KMS-11 (cell line): ENCODE measurements around the gene GRID1.

ENCODE experiments used
- H2AFZ ChIP-seq: fragments of 200-600 bp; sonication (generic); 2 replicates; pipeline ENCODE4 v1.6.1; 2016; ENCODE audit warnings: antibody characterized with exemption, mixed run types, low read depth
- H3K27ac ChIP-seq: fragments of 200-600 bp; sonication (generic); 2 replicates; pipeline ENCODE4 v1.6.1; 2016; ENCODE audit warnings: mild to moderate bottlenecking, mixed run types
- H3K27me3 ChIP-seq: fragments of 200-600 bp; sonication (generic); 2 replicates; pipeline ENCODE4 v1.6.1; 2017; ENCODE audit warnings: mild to moderate bottlenecking, low read depth, mixed run types, moderate library complexity; ENCODE audit not compliant: insufficient read depth
- H3K36me3 ChIP-seq: fragments of 200-600 bp; sonication (generic); 2 replicates; pipeline ENCODE4 v1.6.1; 2017; ENCODE audit warnings: mild to moderate bottlenecking, mixed run types; ENCODE audit not compliant: insufficient read depth
- H3K4me1 ChIP-seq: fragments of 200-600 bp; sonication (generic); 2 replicates; pipeline ENCODE4 v1.6.1; 2016; ENCODE audit warnings: mild to moderate bottlenecking, low read depth, mixed run types; ENCODE audit not compliant: poor library complexity, severe bottlenecking
- H3K4me2 ChIP-seq: fragments of 200-600 bp; sonication (generic); 2 replicates; pipeline ENCODE4 v1.7.0; 2016; ENCODE audit warnings: mild to moderate bottlenecking, mixed run types
- H3K4me3 ChIP-seq: fragments of 200-600 bp; sonication (generic); IDR thresholded peaks from 2 replicates; pipeline ENCODE4 v1.6.1; 2017; ENCODE audit warnings: low read depth, low read length, mixed read lengths; ENCODE audit not compliant: insufficient read depth
- H3K79me2 ChIP-seq: fragments of 200-600 bp; sonication (generic); 2 replicates; pipeline ENCODE4 v1.6.1; 2016; ENCODE audit warnings: low read depth, mixed run types; ENCODE audit not compliant: insufficient read depth
- H3K9ac ChIP-seq: fragments of 200-600 bp; sonication (generic); 2 replicates; pipeline ENCODE4 v1.6.1; 2016; ENCODE audit warnings: mild to moderate bottlenecking, mixed run types
- H4K20me1 ChIP-seq: fragments of 200-600 bp; sonication (generic); 2 replicates; pipeline ENCODE4 v1.6.1; 2016; ENCODE audit warnings: mild to moderate bottlenecking, mixed run types; ENCODE audit not compliant: insufficient read depth
- TF ChIP-seq, protein P1 (sequence below): fragments of 200-600 bp; sonication (generic); conservative IDR thresholded peaks from 2 replicates; pipeline ENCODE4 v1.6.1; 2017; ENCODE audit warnings: low read depth, mild to moderate bottlenecking, antibody characterized with exemption, low read length, moderate library complexity, mixed read lengths

The GRID1 gene

DNA sequence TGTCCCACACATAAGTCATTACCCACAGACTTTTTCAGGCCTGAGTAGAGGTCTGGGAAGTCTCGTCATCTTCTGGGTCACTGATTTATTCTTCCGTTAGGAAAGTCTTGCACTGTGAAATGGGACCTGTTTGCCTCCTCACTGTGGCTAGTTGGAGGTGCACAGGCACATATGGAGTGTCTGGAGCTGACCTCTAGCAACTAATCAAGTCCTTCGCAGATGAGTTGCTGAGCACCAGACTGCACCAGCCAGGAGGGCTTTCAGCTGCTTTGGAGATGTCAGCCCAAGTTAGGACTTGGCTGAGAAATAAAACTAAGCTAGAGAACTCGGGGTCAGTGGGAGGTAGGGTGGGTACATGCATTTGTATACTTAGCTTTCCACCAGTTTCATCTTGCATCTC is 578.0 kb downstream of the GRID1 start:
- Histone ChIP-seq H3K27ac (no peak overlapping the region), H3K27me3 (no peaks in the 10 kb centered on the region)
- TF ChIP-seq, protein P1, sequence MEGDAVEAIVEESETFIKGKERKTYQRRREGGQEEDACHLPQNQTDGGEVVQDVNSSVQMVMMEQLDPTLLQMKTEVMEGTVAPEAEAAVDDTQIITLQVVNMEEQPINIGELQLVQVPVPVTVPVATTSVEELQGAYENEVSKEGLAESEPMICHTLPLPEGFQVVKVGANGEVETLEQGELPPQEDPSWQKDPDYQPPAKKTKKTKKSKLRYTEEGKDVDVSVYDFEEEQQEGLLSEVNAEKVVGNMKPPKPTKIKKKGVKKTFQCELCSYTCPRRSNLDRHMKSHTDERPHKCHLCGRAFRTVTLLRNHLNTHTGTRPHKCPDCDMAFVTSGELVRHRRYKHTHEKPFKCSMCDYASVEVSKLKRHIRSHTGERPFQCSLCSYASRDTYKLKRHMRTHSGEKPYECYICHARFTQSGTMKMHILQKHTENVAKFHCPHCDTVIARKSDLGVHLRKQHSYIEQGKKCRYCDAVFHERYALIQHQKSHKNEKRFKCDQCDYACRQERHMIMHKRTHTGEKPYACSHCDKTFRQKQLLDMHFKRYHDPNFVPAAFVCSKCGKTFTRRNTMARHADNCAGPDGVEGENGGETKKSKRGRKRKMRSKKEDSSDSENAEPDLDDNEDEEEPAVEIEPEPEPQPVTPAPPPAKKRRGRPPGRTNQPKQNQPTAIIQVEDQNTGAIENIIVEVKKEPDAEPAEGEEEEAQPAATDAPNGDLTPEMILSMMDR = no peak

DNA sequence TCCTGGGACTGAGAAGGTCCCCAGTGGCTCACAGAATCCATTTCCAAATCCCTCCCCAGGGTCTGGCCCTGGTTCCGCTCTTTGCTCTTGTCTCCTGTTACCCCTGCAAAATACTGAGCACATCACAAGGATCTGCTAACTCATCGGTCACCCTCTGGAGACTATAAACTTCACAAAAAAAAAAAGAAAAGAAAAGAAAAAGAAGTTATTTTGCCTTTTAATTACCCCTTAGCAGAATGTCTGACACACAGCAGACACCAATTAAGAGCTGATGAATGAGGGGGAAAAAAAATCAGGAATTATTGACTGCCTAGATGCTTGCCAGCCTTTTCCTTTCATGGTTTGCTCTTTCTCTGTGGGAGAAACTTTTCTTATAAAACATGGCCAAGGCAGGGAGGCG is 578.7 kb downstream of the GRID1 start:
- Histone ChIP-seq H4K20me1 (no peaks in the 10 kb centered on the region), H3K4me3 (no peak overlapping the region), H2AFZ (no peak overlapping the region), H3K4me1 (no peaks in the 10 kb centered on the region), H3K79me2 (no peaks in the 10 kb centered on the region), H3K9ac (no peak overlapping the region), H3K27me3 (no peaks in the 10 kb centered on the region), H3K4me2 (no peak overlapping the region), H3K27ac (no peak overlapping the region), H3K36me3 (no peaks in the 10 kb centered on the region)
- TF ChIP-seq, protein P1 = no peak

More for the DNA sequence above, 578.0 kb downstream of the GRID1 start:
- no peaks in the 10 kb centered on the region for H4K20me1 ChIP-seq
- H3K4me1 ChIP-seq = no peaks in the 10 kb centered on the region
- H3K4me3 ChIP-seq = no peak overlapping the region
- H3K4me2 ChIP-seq = no peak overlapping the region
- H3K36me3 ChIP-seq = no peaks in the 10 kb centered on the region
- H3K79me2 ChIP-seq = no peaks in the 10 kb centered on the region
- H2AFZ ChIP-seq = no peak overlapping the region
- no peak overlapping the region for H3K9ac ChIP-seq

DNA sequence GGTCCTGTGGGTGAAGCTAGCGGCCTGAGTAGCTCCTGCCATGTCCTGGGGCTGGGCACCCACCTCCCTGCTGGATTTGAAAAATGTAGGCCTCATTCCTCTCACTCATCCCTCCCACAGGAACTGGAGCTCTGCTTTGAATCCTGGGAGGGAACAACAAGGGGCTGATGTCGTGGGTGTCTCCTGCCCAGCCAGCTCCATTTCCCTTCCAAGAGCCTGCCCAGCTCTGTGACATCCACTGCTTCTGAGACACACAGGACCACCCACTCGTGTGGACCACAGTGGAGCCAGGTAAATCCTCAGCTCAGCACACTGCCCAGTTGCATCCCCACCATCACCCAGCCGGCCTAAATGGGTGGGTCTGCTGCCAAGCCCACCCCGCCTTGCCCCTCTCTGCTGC is 579.2 kb downstream of the GRID1 start:
- Histone ChIP-seq H3K4me1 (no peaks in the 10 kb centered on the region), H3K4me2 (no peak overlapping the region), H3K27me3 (no peaks in the 10 kb centered on the region), H3K9ac (no peak overlapping the region), H2AFZ (no peak overlapping the region), H3K4me3 (no peak overlapping the region), H3K27ac (no peak overlapping the region), H3K79me2 (no peaks in the 10 kb centered on the region), H4K20me1 (no peaks in the 10 kb centered on the region), H3K36me3 (no peaks in the 10 kb centered on the region)
- TF ChIP-seq, protein P1 = no peak

DNA sequence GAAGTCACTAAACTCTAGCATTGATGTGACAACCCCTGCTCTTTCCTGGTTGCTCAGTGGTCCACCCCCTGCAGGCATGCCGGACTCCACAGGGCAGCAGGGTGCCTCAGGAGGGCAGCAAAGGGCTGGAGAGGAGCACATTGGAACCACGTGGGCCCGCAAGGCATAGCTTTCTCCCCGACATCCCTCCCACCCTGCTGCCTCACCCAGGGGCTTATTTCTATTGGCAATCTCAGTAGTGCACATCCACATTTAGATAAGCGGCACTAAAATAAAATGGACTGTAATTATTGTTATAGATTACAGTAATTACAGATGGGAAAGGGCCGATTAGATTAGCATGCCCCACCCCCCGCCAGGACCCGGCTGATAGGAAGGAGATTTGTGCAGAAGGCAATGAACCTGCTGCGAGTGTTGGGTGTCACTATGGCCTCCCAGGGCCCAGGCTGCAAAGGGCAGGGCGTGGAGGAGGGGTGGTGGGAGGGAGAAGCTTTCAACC is 580.1 kb downstream of the GRID1 start:
- Histone ChIP-seq H3K79me2 (no peaks in the 10 kb centered on the region), H3K4me3 (no peak overlapping the region), H4K20me1 (no peaks in the 10 kb centered on the region), H3K4me1 (no peaks in the 10 kb centered on the region), H3K36me3 (no peaks in the 10 kb centered on the region), H3K27me3 (no peaks in the 10 kb centered on the region), H3K27ac (no peak overlapping the region), H3K9ac (no peak overlapping the region), H3K4me2 (no peak overlapping the region), H2AFZ (no peak overlapping the region)
- TF ChIP-seq, protein P1 = no peak

DNA sequence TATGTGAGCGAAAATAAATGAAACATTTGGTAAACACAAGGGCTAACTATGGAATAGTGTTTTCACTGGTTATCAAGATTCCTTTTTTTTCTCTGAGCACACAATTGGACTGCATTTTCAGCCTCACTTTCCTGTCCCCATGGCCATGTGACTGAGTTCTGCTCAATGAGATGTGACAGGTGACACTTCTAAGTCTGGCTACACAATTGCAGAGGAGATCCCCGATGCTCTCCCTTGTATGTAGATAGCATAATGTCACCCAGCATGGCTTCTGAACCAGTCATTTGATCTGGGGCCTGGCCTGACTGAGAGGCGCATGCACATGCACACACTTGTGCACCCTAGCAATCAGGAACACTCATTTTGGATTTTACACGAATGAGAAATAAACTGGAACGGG is 581.8 kb downstream of the GRID1 start:
- Histone ChIP-seq H3K4me2 (no peak overlapping the region), H3K27ac (no peak overlapping the region), H4K20me1 (no peaks in the 10 kb centered on the region), H3K4me3 (no peak overlapping the region), H2AFZ (no peak overlapping the region), H3K36me3 (no peaks in the 10 kb centered on the region), H3K27me3 (no peaks in the 10 kb centered on the region), H3K4me1 (no peaks in the 10 kb centered on the region), H3K79me2 (no peaks in the 10 kb centered on the region), H3K9ac (no peak overlapping the region)
- TF ChIP-seq, protein P1 = no peak
